Karpas-422 (cell line): ENCODE measurements around the gene SIAE. TPM values are rescaled to one million over a fixed set of nuclear protein-coding genes. Genes with fewer than 3 reads are reported as not detected.

Experiments used
- DNase-seq: peaks from one replicate; pipeline ENCODE4 v3.0.0-alpha.2; 2015
- H2AFZ ChIP-seq: fragments of 200-600 bp; sonication (generic); 2 replicates; pipeline ENCODE4 v1.6.1; 2014; ENCODE audit warnings: antibody characterized with exemption, low read length, mixed read lengths
- H3K27ac ChIP-seq: fragments of 200-600 bp; sonication (generic); 2 replicates; pipeline ENCODE4 v1.5.1; 2014; ENCODE audit warnings: mild to moderate bottlenecking, low read length, moderate library complexity
- H3K27me3 ChIP-seq: fragments of 200-600 bp; sonication (generic); 2 replicates; pipeline ENCODE4 v1.6.1; 2014; ENCODE audit warnings: low read length, mixed read lengths
- H3K36me3 ChIP-seq: fragments of 200-600 bp; sonication (generic); 2 replicates; pipeline ENCODE4 v1.6.1; 2014; ENCODE audit warnings: low read length, mixed read lengths; ENCODE audit not compliant: insufficient read depth
- H3K4me1 ChIP-seq: fragments of 200-600 bp; sonication (generic); 2 replicates; pipeline ENCODE4 v1.6.1; 2014; ENCODE audit warnings: mild to moderate bottlenecking, low read length, mixed read lengths
- H3K4me2 ChIP-seq: fragments of 200-600 bp; sonication (generic); 2 replicates; pipeline ENCODE4 v1.6.1; 2014; ENCODE audit warnings: low read length, low read depth, mild to moderate bottlenecking; ENCODE audit not compliant: poor library complexity, severe bottlenecking
- H3K4me3 ChIP-seq: fragments of 200-600 bp; sonication (generic); 2 replicates; pipeline ENCODE4 v1.5.1; 2014; ENCODE audit warnings: mild to moderate bottlenecking, antibody characterized with exemption, low read length, mixed read lengths
- H3K79me2 ChIP-seq: fragments of 200-600 bp; sonication (generic); 2 replicates; pipeline ENCODE4 v1.6.1; 2014; ENCODE audit warnings: mild to moderate bottlenecking, low read length, mixed read lengths
- H3K9ac ChIP-seq: fragments of 200-600 bp; sonication (generic); 2 replicates; pipeline ENCODE4 v1.6.0; 2014; ENCODE audit warnings: low read length
- H3K9me2 ChIP-seq: fragments of 200-600 bp; sonication (generic), shearing (Covaris generic); replicated peaks from 2 replicates; pipeline ENCODE4 v1.6.0; 2014; ENCODE audit warnings: mild to moderate bottlenecking, low read length, moderate library complexity; ENCODE audit not compliant: insufficient read depth
- H3K9me3 ChIP-seq: fragments of 300-700, 200-600 bp; sonication (generic); 2 replicates; pipeline ENCODE4 v1.6.1; 2014; ENCODE audit warnings: low read length, mixed read lengths
- H4K20me1 ChIP-seq: fragments of 200-600 bp; sonication (generic); 2 replicates; pipeline ENCODE4 v1.6.1; 2014; ENCODE audit warnings: mild to moderate bottlenecking, antibody characterized with exemption, low read length, low read depth; ENCODE audit not compliant: insufficient read depth
- total RNA-seq: library from RNA; depleted of rRNA; stranded (reverse); fragments of >200 nt; shearing (Covaris generic); gene quantifications from 2 replicates; pipeline ENCODE4 v1.2.3, GENCODE V29; 2014; ENCODE audit warnings: low replicate concordance

The SIAE gene
- total RNA-seq, 1 experiment from 2014 or later, result 0.89 TPM

DNA sequence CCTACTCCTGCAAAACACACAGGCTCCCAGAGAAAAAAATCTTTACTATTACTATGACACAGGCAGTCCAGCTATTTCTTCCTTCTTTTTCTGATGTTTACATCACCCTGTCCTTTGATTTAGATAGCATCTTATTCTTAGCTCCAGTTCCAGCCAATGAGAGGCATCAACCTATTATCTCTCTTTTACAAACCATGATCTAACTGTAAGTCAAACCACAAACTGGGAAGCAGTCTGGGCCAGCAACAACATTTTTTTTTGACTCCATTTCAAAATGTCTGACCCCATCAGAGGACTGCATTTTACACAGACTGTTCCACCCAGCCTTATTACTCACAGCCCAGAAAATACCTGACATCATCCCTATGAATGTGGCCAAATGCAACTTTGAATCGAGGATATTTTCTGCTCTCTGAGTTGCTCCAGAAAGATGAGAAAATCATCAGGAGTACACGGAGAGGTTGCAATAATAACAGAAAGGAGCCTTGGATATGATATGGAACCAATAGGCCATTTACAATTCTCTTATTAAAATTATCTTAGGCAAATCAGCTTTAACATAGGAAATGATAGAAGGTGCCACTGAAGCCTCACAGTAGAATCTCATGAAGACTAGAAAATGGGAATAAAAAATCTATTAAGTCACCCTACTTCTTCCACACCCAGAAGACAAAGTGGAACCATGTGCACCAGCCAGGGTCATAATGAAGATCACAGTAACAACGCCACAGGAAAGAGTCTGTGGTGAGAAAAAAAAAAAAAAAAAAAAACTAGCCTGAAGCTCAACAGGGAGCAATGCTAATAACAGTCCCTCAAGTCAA lies 29.7 kb downstream of the SIAE start:
- Histone ChIP-seq H4K20me1 (no peaks in the 10 kb centered on the region), H3K79me2 (no peaks in the 10 kb centered on the region), H3K9me2 (no peaks in the 10 kb centered on the region), H3K4me3 (no peak overlapping the region), H3K9me3 (no peaks in the 10 kb centered on the region), H3K4me1 (peaks cover 14% of the 10 kb centered on the region), H3K9ac (no peak overlapping the region), H3K27ac (no peak overlapping the region), H2AFZ (no peak overlapping the region), H3K27me3 (no peaks in the 10 kb centered on the region), H3K36me3 (no peaks in the 10 kb centered on the region), H3K4me2 (no peak overlapping the region)
- no peak for DNase-seq

- Histone ChIP-seq H3K4me3 (no peak overlapping the region), H3K9me3 (no peaks in the 10 kb centered on the region), H3K4me1 (peaks cover 14% of the 10 kb centered on the region), H3K27me3 (no peaks in the 10 kb centered on the region), H3K79me2 (no peaks in the 10 kb centered on the region), H3K27ac (no peak overlapping the region), H3K4me2 (no peak overlapping the region), H2AFZ (no peak overlapping the region), H3K9me2 (no peaks in the 10 kb centered on the region), H4K20me1 (no peaks in the 10 kb centered on the region), H3K9ac (no peak overlapping the region), H3K36me3 (no peaks in the 10 kb centered on the region)
- no peak for DNase-seq
Measured at GRCh38 chr11:124643042-124643604, 30.4 kb downstream of the SIAE start.

GRCh38 chr11:124642628-124643027 lies 30.9 kb downstream of the SIAE start:
- Histone ChIP-seq H3K4me3 (no peak overlapping the region), H3K4me2 (no peak overlapping the region), H3K36me3 (no peaks in the 10 kb centered on the region), H3K79me2 (no peaks in the 10 kb centered on the region), H4K20me1 (no peaks in the 10 kb centered on the region), H3K4me1 (peaks cover 14% of the 10 kb centered on the region), H3K9me2 (no peaks in the 10 kb centered on the region), H3K9me3 (no peaks in the 10 kb centered on the region), H3K9ac (no peak overlapping the region), H2AFZ (no peak overlapping the region), H3K27ac (no peak overlapping the region), H3K27me3 (no peaks in the 10 kb centered on the region)
- DNase-seq, result no peak

- no peaks in the 10 kb centered on the region for H3K79me2 ChIP-seq
- H3K9me2 ChIP-seq, result no peaks in the 10 kb centered on the region
- H3K9ac ChIP-seq, result no peak overlapping the region
- H3K27ac ChIP-seq, result no peak overlapping the region
- no peak overlapping the region for H3K4me3 ChIP-seq
- H2AFZ ChIP-seq, result no peak overlapping the region
- H4K20me1 ChIP-seq, result no peaks in the 10 kb centered on the region
- no peaks in the 10 kb centered on the region for H3K9me3 ChIP-seq
- no peak overlapping the region for H3K4me2 ChIP-seq
- DNase-seq, result no peak
- no peaks in the 10 kb centered on the region for H3K36me3 ChIP-seq
- H3K4me1 ChIP-seq, result peaks cover 5% of the 10 kb centered on the region
- H3K27me3 ChIP-seq, result no peaks in the 10 kb centered on the region
Measured at GRCh38 chr11:124640666-124641065, 32.9 kb downstream of the SIAE start.

GRCh38 chr11:124639186-124639585 lies 34.4 kb downstream of the SIAE start:
- Histone ChIP-seq H3K9me2 (no peaks in the 10 kb centered on the region), H3K27ac (no peak overlapping the region), H3K27me3 (no peaks in the 10 kb centered on the region), H3K9me3 (no peaks in the 10 kb centered on the region), H4K20me1 (no peaks in the 10 kb centered on the region), H3K36me3 (no peaks in the 10 kb centered on the region), H3K4me3 (no peak overlapping the region), H3K4me2 (no peak overlapping the region), H2AFZ (no peak overlapping the region), H3K9ac (no peak overlapping the region), H3K4me1 (no peaks in the 10 kb centered on the region), H3K79me2 (no peaks in the 10 kb centered on the region)
- no peak for DNase-seq

- Histone ChIP-seq H3K27me3 (no peaks in the 10 kb centered on the region), H2AFZ (no peak overlapping the region), H4K20me1 (no peaks in the 10 kb centered on the region), H3K4me1 (no peaks in the 10 kb centered on the region), H3K9me2 (no peaks in the 10 kb centered on the region), H3K9ac (no peak overlapping the region), H3K36me3 (no peaks in the 10 kb centered on the region), H3K4me3 (no peak overlapping the region), H3K79me2 (no peaks in the 10 kb centered on the region), H3K9me3 (no peaks in the 10 kb centered on the region), H3K27ac (no peak overlapping the region), H3K4me2 (no peak overlapping the region)
- DNase-seq, result no peak
Measured at GRCh38 chr11:124638500-124638899, 35.0 kb downstream of the SIAE start.

DNA sequence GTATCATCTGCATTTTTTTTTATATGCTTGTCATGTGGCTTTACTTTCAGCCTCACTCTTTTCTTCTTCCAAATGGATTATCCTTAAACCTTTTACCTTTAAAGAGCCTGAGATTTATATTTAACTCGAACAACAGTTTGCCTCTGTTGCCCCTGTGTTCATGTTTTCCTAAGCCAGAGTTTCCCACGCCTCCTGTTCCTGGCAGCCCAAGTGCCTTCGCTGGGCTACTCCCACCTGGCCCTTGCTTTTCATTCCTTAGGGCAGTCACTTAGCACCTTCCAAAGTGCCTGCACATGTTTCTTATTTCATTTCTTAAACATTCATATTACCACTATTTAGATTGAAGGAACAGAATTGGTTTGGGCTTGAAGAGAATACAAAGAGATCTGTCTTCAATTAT lies 37.6 kb downstream of the SIAE start:
- Histone ChIP-seq H3K27me3 (no peaks in the 10 kb centered on the region), H3K9me2 (no peaks in the 10 kb centered on the region), H3K79me2 (no peaks in the 10 kb centered on the region), H3K9ac (no peak overlapping the region), H2AFZ (no peak overlapping the region), H3K4me1 (no peaks in the 10 kb centered on the region), H3K36me3 (no peaks in the 10 kb centered on the region; the same call in none of the 2 replicates), H3K9me3 (no peaks in the 10 kb centered on the region), H3K27ac (no peak overlapping the region), H4K20me1 (no peaks in the 10 kb centered on the region), H3K4me2 (no peak overlapping the region), H3K4me3 (no peak overlapping the region)
- no peak for DNase-seq

GRCh38 chr11:124633355-124633754 lies 40.2 kb downstream of the SIAE start:
- H2AFZ ChIP-seq, result no peak overlapping the region
- no peak for DNase-seq
- H3K9ac ChIP-seq, result no peak overlapping the region
- no peaks in the 10 kb centered on the region; the same call in none of the 2 replicates for H3K36me3 ChIP-seq
- H3K79me2 ChIP-seq, result no peaks in the 10 kb centered on the region
- H3K4me1 ChIP-seq, result no peaks in the 10 kb centered on the region
- H3K27ac ChIP-seq, result no peak overlapping the region
- H3K4me2 ChIP-seq, result no peak overlapping the region
- H3K4me3 ChIP-seq, result no peak overlapping the region
- no peaks in the 10 kb centered on the region for H4K20me1 ChIP-seq
- no peaks in the 10 kb centered on the region for H3K9me3 ChIP-seq
- H3K27me3 ChIP-seq, result no peaks in the 10 kb centered on the region
- no peaks in the 10 kb centered on the region for H3K9me2 ChIP-seq
